DMS 273 treated with DMSO at 0.1 percent for 48 hours (cell line): ENCODE data around the gene DNAJC3.
"Not testable (repeated sequence)": the region's sequence is repeated elsewhere in the genome, so short reads cannot be mapped to it uniquely, and the experiment has no call there.

Experiments used
- DNase-seq: peaks from one replicate; lab custom pipeline; 2025; lab: John Stamatoyannopoulos, UW

Gene DNAJC3

DNA sequence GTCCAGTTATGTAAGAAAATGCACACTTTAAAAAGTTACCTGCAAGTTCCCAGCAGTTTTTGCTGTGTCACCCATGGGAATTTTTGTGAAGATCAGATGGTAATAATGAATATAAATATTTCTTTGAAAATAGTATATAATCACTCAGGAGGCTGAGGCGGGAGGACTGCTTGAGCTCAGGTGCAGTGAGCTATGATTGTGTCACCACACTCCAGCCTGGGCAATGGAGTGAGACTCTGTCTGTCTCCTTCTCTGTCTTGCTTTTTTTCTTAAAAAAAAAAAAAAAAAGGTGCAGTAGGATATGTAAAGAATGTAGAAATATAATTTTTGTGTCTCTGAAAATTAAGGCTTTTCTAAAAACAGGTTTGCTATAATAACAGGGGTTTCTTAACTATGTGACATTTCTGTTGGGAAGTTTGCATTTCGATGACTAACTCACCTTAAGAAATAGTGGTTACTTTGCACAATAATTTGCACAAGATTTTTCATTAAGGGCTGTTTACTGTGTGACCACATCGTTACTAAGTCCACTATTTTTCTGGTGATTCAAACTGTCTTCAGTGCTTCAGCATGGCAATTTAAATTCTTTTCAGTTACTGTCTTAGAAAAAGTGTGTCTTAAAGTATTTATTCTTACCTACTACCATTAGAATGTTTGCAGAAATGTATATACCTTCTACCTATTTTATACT, 37.3 kb downstream of the DNAJC3 start:
- DNase-seq: no peak

DNA sequence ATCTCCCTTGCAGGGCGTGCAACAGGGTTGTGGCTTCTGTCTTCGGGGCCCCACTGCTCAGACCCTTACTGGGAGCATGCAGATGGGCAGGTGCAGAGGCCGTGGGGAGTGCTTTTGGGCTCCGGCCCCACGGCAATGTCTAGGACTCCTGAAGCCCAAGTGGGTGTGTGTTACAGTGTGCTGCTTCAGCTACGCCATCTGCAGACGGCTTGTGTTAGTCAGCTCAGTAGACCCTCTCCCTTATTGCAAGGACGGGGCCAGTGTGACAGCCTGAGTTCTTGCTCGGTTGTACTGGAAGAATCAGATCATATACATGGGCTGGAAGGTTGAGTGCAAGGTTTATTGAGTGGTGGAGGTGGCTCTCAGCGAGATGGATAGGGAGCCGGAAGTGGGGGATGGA, 39.3 kb downstream of the DNAJC3 start:
- DNase-seq: no peak

DNA sequence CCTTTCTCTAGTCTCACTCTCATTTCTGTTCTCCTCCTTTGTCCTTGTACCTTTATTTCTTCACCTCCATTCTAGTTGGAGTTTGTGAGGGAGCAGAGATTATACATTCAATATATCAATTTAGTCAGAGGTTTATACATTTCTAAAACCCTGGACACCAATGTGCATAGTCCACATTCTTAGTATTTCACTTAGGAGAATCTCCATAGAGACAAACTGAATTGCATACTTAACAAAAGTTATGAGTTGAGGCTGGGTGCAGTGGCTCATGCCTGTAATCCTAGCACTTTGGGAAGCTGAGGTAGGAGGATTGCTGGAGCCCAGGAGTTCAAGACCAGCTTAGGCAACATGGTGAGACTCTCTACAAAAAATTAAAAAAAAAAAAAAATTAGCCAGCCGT, 45.3 kb downstream of the DNAJC3 start:
- no peak for DNase-seq

DNA sequence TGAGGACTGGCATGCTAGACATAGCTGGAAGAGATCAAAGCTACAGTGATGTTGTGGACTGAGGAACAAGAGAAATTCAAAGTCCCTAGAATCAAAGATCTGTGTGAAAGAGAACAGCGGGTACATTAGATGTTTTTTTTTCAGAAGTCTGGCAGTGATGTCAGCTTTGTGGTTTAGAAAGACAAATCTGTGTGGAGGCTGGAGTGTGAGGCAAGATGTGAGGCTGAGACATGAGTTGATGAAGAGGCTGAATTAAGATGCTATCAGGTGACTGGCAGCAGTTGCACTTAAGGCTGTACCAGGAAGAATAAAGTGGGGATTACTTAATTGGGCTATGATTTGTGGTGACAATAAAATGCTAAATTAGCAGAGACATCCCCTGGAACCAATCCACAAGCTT, 46.5 kb downstream of the DNAJC3 start:
- DNase-seq: no peak

DNA sequence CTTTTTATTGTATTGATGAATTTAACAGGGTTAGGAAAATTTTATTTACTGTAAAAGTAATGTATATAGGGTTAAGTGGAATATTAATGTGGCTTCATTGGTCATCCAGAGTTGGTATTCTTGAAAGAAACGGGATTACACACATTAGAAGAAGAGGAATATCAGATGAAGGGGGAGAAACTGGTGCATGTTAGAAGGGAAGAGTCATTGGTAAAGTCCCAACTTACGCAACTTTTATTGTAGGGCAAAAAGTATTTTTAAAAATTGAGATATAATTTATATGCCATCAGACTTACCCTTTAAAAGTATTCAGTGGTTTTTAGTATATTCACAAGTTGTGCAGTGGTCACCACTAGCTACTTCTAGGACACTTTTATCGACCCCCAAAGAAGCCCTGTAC, 47.3 kb downstream of the DNAJC3 start:
- no peak for DNase-seq

DNA sequence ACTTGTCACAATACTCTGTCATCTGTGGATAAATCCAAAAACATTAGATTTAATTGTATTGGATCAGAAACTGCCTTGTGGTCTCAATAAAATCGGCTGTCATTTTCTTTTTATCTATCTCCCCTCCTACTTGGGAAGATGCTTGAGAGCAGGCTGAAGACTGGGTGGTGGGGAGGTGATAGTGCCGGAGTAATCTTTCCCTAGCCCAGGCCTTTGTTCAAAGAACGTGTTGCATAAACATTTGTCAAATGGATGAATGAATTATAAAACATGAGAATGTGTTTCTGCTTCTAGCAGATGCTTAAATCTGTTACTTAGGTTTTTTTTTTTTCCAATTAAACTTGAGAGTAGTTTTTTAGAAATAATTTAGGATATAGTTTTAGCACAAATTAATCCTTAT, 49.9 kb downstream of the DNAJC3 start:
- DNase-seq: no peak

DNA sequence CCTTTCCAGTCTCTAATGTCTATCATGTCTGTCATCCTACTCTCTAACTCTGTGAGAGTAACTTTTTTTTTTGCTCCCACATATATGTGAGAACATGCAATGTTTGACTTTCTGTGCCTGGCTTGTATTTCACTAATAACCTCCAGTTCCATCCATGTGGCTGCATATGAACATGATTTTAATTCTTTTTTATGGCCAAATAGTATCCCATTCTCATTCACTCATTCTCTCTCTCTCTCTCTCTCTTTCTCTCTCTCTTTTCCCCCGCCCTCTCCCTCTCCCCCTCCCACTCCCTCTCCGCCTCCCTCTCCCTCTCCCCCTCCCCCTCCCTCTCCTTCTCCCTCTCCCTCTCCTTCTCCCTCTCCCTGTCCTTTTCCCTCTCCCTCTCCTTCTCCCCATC, 52.0 kb downstream of the DNAJC3 start:
- no peak for DNase-seq

DNA sequence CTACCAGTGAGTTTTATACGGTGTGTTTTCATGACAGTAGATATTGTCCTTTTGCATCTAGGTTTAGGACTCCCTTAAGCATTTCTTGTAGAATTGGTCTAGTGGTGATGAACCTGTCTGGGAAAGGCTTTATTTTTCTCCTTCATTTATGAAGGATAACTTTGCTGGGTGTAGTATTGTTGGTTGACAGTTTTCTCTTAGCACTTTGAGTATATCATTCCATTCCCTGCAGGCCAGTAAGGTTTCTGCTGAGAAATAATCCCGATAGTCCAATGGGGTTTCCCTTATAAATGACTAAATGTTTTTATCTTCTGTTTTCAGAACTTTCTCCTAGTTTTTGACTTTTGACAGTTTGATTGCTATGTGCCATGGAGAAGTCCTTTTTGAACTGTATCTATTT, 57.2 kb downstream of the DNAJC3 start:
- DNase-seq: no peak

DNA sequence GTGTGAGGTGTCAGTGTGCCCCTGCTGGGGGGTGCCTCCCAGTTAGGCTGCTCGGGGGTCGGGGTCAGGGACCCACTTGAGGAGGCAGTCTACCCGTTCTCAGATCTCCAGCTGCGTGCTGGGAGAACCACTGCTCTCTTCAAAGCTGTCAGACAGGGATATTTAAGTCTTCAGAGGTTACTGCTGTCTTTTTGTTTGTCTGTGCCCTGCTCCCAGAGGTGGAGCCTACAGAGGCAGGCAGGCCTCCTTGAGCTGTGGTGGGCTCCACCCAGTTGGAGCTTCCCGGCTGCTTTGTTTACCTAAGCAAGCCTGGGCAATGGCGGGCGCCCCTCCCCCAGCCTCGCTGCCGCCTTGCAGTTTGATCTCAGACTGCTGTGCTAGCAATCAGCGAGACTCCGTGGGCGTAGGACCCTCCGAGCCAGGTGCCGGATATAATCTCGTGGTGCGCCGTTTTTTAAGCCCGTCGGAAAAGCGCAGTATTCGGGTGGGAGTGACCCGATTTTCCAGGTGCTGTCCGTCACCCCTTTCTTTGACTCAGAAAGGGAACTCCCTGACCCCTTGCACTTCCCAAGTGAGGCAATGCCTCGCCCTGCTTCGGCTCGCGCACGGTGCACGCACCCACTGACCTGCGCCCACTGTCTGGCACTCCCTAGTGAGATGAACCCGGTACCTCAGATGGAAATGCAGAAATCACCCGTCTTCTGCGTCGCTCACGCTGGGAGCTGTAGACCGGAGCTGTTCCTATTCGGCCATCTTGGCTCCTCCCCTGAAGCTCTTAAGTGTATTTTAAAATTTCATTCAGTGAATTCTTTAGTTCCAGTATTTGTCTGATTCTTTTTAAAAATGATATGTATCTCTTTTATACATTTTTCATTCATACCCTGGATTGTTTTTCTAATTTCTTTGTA, 63.4 kb downstream of the DNAJC3 start:
- DNase-seq: not testable (repeated sequence)

DNA sequence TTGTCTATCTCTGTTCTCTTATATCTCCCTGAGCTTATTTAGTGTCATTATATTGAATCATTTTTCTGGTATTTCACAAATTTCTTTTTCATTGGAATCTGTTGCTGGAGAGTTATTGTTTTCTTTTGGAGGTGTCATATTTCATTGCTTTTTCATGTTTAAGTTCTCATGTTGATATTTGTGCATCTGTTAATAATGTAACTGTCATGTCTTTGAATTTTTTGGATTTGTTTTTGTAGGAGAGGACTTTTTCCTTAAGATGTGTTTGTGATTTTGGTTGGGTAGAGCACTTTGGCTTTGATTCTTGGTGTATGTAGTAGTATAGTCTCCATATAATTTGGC, 64.0 kb downstream of the DNAJC3 start:
- DNase-seq: no peak

DNA sequence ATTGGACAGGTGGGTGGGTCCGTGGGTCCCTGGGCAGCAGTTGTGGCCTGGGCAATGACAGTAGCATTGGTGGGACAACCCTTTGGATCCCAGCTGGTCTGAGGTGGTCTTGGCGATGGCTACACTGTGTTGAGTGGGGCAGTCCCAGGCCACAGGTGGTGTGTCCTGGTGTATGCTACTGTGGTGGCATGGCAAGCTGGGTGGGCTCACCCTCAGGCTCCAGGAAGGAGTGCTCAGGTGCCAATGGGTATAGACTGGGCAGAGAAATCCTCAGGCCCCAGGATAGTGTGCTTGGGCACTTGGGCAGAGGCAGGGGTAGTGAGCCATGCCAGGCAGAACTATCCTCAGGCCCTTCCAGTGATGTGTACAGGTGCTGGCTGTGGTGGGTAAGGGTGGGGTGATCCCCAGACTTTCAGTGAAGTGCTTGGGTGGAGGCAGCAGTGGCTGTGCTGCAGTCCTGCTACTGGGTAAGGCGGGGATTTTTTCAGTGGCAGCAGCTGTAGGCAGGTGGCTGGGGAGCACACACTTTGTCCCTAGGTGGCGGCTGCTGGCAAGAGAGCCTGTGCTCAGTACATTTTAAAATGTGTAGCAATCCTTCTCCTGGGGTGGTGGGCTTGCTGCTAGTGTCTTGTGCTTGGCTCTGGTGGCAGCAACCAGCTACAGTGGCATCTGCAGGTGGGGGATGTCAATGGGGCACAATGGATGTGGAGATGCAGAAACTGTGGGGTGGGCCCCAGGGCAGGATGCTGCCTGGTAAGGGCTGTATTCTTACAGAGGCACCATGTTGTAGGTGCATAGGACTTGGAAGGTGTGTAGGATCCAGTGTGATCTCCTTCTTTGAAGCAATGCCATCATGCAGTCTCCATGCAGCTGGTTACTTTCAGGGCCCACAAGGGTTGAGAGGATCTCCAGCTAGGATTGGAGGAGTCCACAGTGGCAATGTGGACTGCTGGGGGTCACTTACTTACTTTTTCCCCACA, 64.9 kb downstream of the DNAJC3 start:
- DNase-seq: no peak

DNA sequence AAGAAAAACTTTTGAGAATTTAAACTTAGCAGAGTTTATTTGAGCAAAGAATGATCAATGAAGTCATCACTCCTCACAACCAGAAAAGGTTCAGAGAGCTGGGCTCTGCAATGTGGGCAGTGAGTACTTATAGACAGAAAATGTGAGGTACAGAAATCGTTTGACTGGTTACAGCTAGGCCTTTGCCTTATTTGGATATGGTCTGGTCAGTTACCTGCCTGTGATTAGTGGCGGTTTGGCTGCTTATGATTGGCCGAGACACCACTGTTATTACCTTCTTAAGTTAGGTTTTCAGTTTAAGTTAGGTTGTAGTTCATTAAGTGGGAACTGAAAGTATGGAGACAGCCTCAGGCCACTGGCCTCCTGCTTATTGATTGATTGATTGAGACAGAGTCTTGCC, 66.3 kb downstream of the DNAJC3 start:
- no peak for DNase-seq

DNA sequence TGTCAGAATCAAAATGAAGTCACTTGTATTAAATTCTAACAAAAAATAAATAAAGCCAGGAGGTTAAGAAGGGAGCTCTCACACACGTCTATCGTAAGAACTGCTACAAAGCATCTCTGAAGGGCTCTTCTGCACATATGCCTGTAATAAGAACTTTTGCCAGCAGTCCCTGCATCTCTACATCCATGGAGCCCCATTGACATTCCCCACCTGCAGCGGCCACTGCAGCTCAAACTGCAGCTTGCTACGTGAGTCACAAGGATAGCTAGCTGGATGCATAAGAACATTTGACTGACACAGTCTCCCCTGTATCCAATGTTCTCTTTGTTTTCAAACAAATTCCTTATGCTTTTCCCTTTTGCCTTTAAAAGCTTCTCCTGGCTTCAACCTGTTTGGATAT, 68.3 kb downstream of the DNAJC3 start:
- no peak for DNase-seq

DNA sequence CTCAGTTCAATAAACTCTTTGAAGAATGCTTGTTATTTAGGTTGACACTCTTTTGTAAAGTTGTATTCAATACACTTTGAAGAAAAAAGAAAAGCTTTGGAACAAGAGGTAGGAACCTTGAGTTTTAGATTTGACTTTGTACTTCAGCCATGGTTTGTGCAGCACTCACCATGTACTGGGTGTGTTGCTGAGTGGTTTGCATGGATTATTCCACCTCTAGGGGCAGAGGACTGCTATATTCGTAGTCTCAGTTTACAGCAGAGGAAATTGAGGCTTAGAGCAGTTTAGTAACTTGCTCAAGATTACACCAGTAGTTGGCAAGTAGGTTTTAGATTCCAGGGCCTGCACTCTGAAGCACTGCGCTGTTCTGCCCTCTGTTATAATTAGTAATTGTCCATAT, 68.8 kb downstream of the DNAJC3 start:
- DNase-seq: no peak

DNA sequence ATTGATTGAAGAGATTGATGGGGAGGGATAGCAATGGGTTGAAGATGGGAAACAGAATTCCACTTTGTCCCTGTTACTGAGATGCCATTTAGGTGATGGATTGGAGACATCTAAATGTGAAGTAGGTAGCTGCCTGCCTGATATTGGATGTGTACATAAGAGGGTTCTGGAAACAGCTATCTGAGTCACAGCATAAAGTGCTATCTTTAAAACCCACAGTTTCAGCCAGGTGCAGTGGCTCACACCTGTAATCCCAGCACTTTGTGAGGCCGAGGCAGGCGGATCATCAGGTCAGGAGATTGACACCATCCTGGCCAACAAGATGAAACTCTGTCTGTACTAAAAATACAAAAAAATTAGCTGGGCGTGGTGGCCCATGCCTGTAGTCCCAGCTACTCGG, 72.6 kb downstream of the DNAJC3 start:
- no peak for DNase-seq

DNA sequence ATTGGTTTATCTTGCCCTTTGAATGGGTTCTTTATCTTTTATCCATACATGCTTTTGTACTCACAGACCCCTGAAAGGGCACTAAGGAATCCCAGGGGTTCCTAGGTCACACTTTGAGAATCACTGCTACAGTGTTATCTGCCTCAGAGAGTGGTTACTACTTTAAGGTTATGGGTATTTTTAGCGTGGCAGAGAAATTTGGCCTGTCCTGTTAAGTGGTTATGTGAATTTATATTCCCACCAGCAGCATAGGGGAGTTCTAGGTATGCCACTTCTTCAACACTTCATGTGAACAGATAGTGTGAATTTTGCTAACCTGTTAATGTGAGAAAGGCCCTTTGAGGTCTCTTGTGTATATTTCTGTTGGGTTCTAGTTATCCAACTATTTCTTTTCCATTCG, 75.7 kb downstream of the DNAJC3 start:
- no peak for DNase-seq

DNA sequence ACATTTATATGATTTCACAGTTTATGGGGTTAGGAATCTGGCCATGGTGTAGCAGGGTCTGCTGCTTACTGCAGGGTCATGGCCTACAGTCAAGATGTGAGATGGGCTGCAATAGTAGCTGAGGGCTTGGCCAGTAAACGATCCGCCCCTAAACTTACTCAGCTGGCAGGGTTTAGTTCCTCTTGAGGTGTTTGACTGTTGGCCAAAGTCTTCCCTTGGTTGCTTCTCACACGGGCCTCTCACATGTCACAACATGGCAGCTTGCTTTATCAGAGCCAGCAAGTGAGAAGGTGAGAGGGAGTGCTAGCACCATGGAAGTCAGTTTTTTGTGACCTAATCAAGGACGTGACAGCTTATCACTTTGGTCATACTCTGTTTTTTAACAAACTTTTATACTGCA, 77.1 kb downstream of the DNAJC3 start:
- DNase-seq: no peak

DNA sequence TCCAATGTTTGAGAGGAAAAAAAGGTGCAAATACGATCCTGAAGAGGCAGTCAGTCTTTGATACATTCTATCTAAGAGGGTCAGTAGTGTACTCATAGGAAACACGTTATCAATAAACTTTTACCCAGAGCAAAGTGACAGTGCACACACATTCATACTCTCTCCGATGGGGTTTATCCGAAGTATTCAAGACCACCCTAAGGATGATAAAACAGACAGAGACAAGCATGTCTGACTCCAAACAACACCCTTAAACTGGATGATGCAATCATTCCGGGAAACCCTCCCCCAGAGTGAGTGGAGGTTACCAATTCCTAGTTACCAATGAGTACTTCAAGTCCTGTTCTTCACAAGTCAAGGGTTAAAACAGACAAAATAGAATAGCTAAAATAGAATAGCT, 79.1 kb downstream of the DNAJC3 start:
- no peak for DNase-seq

DNA sequence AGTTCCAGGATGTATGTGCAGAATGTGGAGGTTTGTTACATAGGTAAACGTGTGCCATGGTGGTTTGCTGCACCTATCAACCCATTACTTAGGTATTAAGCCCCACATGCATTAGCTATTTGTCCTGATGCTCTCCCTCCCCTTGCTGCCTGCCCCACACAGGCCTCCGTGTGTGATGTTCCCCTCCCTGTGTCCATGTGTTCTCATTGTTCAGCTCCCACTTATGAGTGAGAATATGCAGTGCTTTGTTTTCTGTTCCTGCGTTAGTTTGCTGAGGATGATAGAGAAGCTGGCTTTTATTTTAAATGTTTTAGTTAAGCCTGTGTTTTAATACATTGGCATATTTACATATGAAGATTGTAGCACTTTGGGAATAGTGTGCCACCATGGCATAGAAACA, 85.7 kb downstream of the DNAJC3 start:
- not testable (repeated sequence) for DNase-seq

DNA sequence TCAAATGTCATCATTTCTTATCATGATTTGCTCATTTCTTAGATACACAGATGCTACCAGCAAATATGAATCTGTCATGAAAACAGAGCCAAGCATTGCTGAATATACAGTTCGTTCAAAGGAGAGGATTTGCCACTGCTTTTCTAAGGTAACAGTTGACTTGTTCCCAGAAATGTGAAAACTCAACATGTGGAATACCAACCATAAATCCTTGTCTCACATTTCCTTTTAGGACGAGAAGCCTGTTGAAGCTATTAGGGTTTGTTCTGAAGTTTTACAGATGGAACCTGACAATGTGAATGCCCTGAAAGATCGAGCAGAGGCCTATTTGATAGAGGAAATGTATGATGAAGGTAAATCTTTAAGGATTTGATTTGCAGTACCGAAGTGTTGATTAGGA, 86.7 kb downstream of the DNAJC3 start:
- DNase-seq: no peak

DNA sequence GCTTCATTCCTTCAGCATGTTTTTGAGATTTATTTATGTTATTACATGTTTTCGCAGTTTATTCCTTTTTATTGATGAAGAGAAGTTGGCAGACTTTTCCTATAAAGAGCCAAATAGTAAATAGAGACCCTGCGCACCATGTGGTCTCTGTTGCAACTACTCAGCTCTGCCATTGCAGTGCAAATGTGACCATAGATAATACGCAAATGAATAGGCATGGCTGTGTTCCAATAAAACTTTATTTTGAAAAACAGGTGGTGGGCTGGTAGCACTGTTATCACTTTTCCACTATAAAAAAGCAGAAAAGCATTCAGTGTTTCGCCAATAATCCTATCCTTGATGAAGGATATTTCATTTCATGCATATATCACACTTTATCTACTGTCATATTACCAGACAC, 95.0 kb downstream of the DNAJC3 start:
- no peak for DNase-seq

DNA sequence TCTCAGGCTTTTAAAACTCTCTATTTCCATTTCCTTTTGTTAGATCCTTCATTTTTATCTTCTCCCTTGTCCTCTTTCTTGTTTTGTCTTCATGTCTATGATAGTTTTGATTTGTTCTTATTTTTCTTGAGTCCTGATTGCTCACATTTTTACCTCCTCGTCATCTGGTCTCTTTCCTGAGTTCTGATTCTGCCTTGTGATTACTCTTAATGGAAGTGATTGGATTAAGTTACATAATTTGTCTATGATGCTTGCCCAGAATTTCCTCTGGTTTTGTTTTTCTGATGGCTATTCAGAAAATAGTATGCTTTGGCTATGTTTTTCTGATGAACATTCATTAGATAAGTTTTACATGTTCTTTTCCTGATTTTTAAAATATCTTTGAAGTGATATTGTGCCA, 102.6 kb downstream of the DNAJC3 start:
- no peak for DNase-seq

DNA sequence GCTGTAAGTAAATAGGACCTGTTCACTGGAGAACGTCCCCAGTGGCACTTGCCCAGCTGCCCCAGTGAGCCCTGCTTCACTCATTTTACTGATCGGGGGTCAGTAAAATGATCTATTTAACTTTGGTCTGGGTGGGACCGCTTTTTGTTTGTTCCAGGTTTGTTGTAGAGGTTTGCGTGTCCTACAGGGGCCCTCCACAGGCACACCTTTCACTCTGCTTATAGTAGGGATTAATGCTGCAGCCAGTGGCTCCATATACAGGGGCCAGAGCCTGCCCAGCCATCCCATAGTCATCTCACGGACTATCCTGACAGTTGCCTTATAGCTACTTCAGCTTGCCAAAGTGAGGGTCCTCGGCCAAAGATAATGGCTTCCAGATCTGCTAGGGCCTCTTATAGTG, 104.1 kb downstream of the DNAJC3 start:
- no peak for DNase-seq
